CD8-positive, alpha-beta memory T cell (primary cell): ENCODE measurements around the gene LRRC4. TPM values are rescaled to one million over a fixed set of nuclear protein-coding genes. Genes with fewer than 3 reads are reported as not detected.

Experiments used
- CTCF ChIA-PET: fragments of 350-600 bp; sonication (Branson Sonifier 250); formaldehyde crosslinking; loops from one replicate; lab custom pipeline; 2021; ENCODE audit warnings: antibody characterized with exemption; lab: Charles Lee
- POLR2A ChIA-PET: fragments of 350-600 bp; sonication (Branson Sonifier 250); formaldehyde crosslinking; loops from one replicate; lab custom pipeline; 2021; ENCODE audit warnings: antibody characterized with exemption; lab: Charles Lee
- DNase-seq, 5 donors: peaks; one replicate each; pipeline versions ENCODE4 v3.0.0 to v3.0.0-alpha.2; 2020 to 2022; ENCODE audit warnings: mixed read lengths in 1 of 5
- H3K27ac ChIP-seq: one replicate; pipeline ENCODE4 v1.7.0; 2013; ENCODE audit warnings: low read depth, mild to moderate bottlenecking, low read length, moderate library complexity
- H3K27me3 ChIP-seq: 2 replicates; pipeline ENCODE4 v1.7.0; 2013; ENCODE audit warnings: low read length, mild to moderate bottlenecking; ENCODE audit not compliant: insufficient read depth, poor library complexity, severe bottlenecking
- H3K36me3 ChIP-seq: 2 replicates; pipeline ENCODE4 v1.7.0; 2013; ENCODE audit warnings: mild to moderate bottlenecking, low read length, moderate library complexity; ENCODE audit not compliant: insufficient read depth
- H3K4me1 ChIP-seq: 2 replicates; pipeline ENCODE4 v1.7.0; 2013; ENCODE audit warnings: mild to moderate bottlenecking, low read length, moderate library complexity; ENCODE audit not compliant: insufficient read depth
- H3K4me3 ChIP-seq: 2 replicates; pipeline ENCODE4 v1.7.0; 2013; ENCODE audit warnings: mild to moderate bottlenecking, low read length
- H3K9me3 ChIP-seq: 2 replicates; pipeline ENCODE4 v1.7.0; 2013; ENCODE audit warnings: mild to moderate bottlenecking, low read length
- H3K27ac Mint-ChIP-seq, 8 donors: one replicate each; pipeline ENCODE4 v1.8.0; 2020 to 2021; ENCODE audit warnings: mixed read lengths in 8 of 8, mild to moderate bottlenecking in 6 of 8, inconsistent platforms in 3 of 8, moderate library complexity in 3 of 8
- H3K27me3 Mint-ChIP-seq, 2 donors: one replicate each; pipeline ENCODE4 v1.8.0; 2020 to 2021; ENCODE audit warnings: mixed read lengths in 2 of 2, mild to moderate bottlenecking in 1 of 2, moderate library complexity in 1 of 2
- H3K36me3 Mint-ChIP-seq, 3 donors: one replicate each; pipeline ENCODE4 v1.8.0; 2020 to 2021; ENCODE audit warnings: mixed read lengths in 3 of 3, inconsistent platforms in 1 of 3, mild to moderate bottlenecking in 1 of 3
- H3K4me1 Mint-ChIP-seq, 3 donors: one replicate each; pipeline ENCODE4 v1.8.0; 2020 to 2021; ENCODE audit warnings: mixed read lengths in 3 of 3, inconsistent platforms in 1 of 3, mild to moderate bottlenecking in 1 of 3
- H3K4me3 Mint-ChIP-seq, 7 donors: one replicate each; pipeline ENCODE4 v1.8.0; 2020 to 2021; ENCODE audit warnings: mixed read lengths in 7 of 7, mild to moderate bottlenecking in 6 of 7, moderate library complexity in 4 of 7, inconsistent platforms in 2 of 7
- H3K9me3 Mint-ChIP-seq, 5 donors: one replicate each; pipeline ENCODE4 v1.8.0; 2020 to 2022; ENCODE audit warnings: mixed read lengths in 5 of 5, mild to moderate bottlenecking in 3 of 5, moderate library complexity in 2 of 5, inconsistent platforms in 1 of 5
- polyA plus RNA-seq: library from polyadenylated mRNA; unstranded; fragments of 300-500 nt; fragmentation: Illumina TruSeq; gene quantifications from one replicate; pipeline ENCODE4 v1.2.3, GENCODE V29; 2021
- total RNA-seq, 2 experiments: library from RNA; stranded (reverse); gene quantifications; one replicate each; pipeline ENCODE4 v1.2.3, GENCODE V29; 2021

The LRRC4 gene
- total and polyA plus RNA-seq, 3 experiments from 2014 or later: 0.15 to 0.51 TPM; not detected in 1

- H3K4me1 Mint-ChIP-seq: peaks cover 6 to 16% (median 11%) of the 10 kb centered on the region in 3 donors
- POLR2A ChIA-PET: no interaction called here
- no peak overlapping the region for H3K4me3 ChIP-seq
- H3K36me3 ChIP-seq: peaks cover 5% of the 10 kb centered on the region
- no peaks in the 10 kb centered on the region for H3K27me3 ChIP-seq
- peaks cover 6 to 7% of the 10 kb centered on the region in 2 donors for H3K27me3 Mint-ChIP-seq
- no peaks in the 10 kb centered on the region for H3K4me1 ChIP-seq
- H3K36me3 Mint-ChIP-seq: peaks cover 0 to 3% (median 0%) of the 10 kb centered on the region in 3 donors
- CTCF ChIA-PET: no interaction called here
- H3K27ac ChIP-seq: no peak overlapping the region
- DNase-seq: no peak
- no peaks in the 10 kb centered on the region for H3K9me3 Mint-ChIP-seq
- H3K9me3 ChIP-seq: no peaks in the 10 kb centered on the region
- peak overlapping the region in 1 of 7 donors; percentile 61 for H3K4me3 Mint-ChIP-seq
- H3K27ac Mint-ChIP-seq: no peak overlapping the region
Measured at GRCh38 chr7:128034825-128035224, 3.6 kb upstream of the LRRC4 start.

GRCh38 chr7:128033246-128033645 lies 2.0 kb upstream of the LRRC4 start:
- peaks cover 19 to 20% (median 20%) of the 10 kb centered on the region in 3 donors for H3K4me1 Mint-ChIP-seq
- no peaks in the 10 kb centered on the region for H3K27me3 ChIP-seq
- H3K36me3 ChIP-seq: peaks cover 5% of the 10 kb centered on the region
- H3K27ac ChIP-seq: no peak overlapping the region
- no peaks in the 10 kb centered on the region for H3K4me1 ChIP-seq
- ChIA-PET CTCF (interaction anchor here (1.2 kb wide), 1 partner anchor 12 kb away, joined by 3 read pairs; no protein-coding TSS in a partner anchor), POLR2A (no interaction called here)
- DNase-seq: no peak
- no peaks in the 10 kb centered on the region for H3K9me3 ChIP-seq
- peak overlapping the region in 1 of 8 donors; percentile 93 for H3K27ac Mint-ChIP-seq
- peaks cover 15% of the 10 kb centered on the region in 2 donors for H3K27me3 Mint-ChIP-seq
- H3K4me3 Mint-ChIP-seq: peak overlapping the region; percentile 43 to 85 (median 61)
- H3K4me3 ChIP-seq: no peak overlapping the region
- no peaks in the 10 kb centered on the region for H3K9me3 Mint-ChIP-seq
- H3K36me3 Mint-ChIP-seq: peaks cover 8 to 10% (median 9%) of the 10 kb centered on the region in 3 donors

- no peak overlapping the region for H3K27ac Mint-ChIP-seq
- CTCF ChIA-PET: interaction anchor here (1.2 kb wide), 1 partner anchor 12 kb away, joined by 3 read pairs; no protein-coding TSS in a partner anchor
- no peaks in the 10 kb centered on the region for H3K27me3 ChIP-seq
Measured at GRCh38 chr7:128032605-128033235, 1.5 kb upstream of the LRRC4 start.

GRCh38 chr7:128031901-128032604 lies 816 bp upstream of the LRRC4 start:
- Mint-ChIP-seq H3K27ac (peak overlapping the region in 2 of 8 donors; percentile 80 to 82), H3K4me1 (peaks cover 20 to 23% (median 20%) of the 10 kb centered on the region in 3 donors), H3K9me3 (no peaks in the 10 kb centered on the region), H3K4me3 (peak overlapping the region; percentile 83 to 94 (median 89)), H3K36me3 (peaks cover 8 to 10% (median 9%) of the 10 kb centered on the region in 3 donors), H3K27me3 (peaks cover 15% of the 10 kb centered on the region in 2 donors)
- Histone ChIP-seq H3K4me3 (peak overlapping the region; percentile 34), H3K27ac (no peak overlapping the region), H3K27me3 (no peaks in the 10 kb centered on the region), H3K9me3 (no peaks in the 10 kb centered on the region), H3K36me3 (peaks cover 5% of the 10 kb centered on the region), H3K4me1 (no peaks in the 10 kb centered on the region)
- ChIA-PET POLR2A (no interaction called here), CTCF (interaction anchor here (1.2 kb wide), 1 partner anchor 13 kb away, joined by 3 read pairs; no protein-coding TSS in a partner anchor)
- DNase-seq: peak; percentile 8 to 65 (median 52)

More at GRCh38 chr7:128032605-128033235, 1.5 kb upstream of the LRRC4 start:
- Histone ChIP-seq H3K9me3 (no peaks in the 10 kb centered on the region), H3K27ac (no peak overlapping the region), H3K4me1 (no peaks in the 10 kb centered on the region), H3K4me3 (no peak overlapping the region), H3K36me3 (peaks cover 5% of the 10 kb centered on the region)
- no peaks in the 10 kb centered on the region for H3K9me3 Mint-ChIP-seq
- peaks cover 8 to 10% (median 9%) of the 10 kb centered on the region in 3 donors for H3K36me3 Mint-ChIP-seq
- DNase-seq: peak in 2 of 5 donors; percentile 6 to 12
- peaks cover 19 to 20% (median 20%) of the 10 kb centered on the region in 3 donors for H3K4me1 Mint-ChIP-seq
- H3K27me3 Mint-ChIP-seq: peaks cover 15% of the 10 kb centered on the region in 2 donors
- peak overlapping the region; percentile 47 to 80 (median 67) for H3K4me3 Mint-ChIP-seq
- POLR2A ChIA-PET: no interaction called here

GRCh38 chr7:128030263-128030653 lies 979 bp downstream of the LRRC4 start:
- no peak for DNase-seq
- CTCF ChIA-PET: no interaction called here
- peaks cover 5% of the 10 kb centered on the region for H3K36me3 ChIP-seq
- H3K27me3 ChIP-seq: no peaks in the 10 kb centered on the region
- H3K4me3 ChIP-seq: no peak overlapping the region
- peaks cover 8 to 11% (median 9%) of the 10 kb centered on the region in 3 donors for H3K36me3 Mint-ChIP-seq
- H3K27ac Mint-ChIP-seq: peak overlapping the region in 1 of 8 donors; percentile 58
- POLR2A ChIA-PET: no interaction called here
- peak overlapping the region; percentile 52 to 85 (median 77) for H3K4me3 Mint-ChIP-seq
- H3K27me3 Mint-ChIP-seq: peaks cover 15% of the 10 kb centered on the region in 2 donors
- H3K27ac ChIP-seq: no peak overlapping the region
- H3K9me3 Mint-ChIP-seq: no peaks in the 10 kb centered on the region
- no peaks in the 10 kb centered on the region for H3K4me1 ChIP-seq
- peaks cover 20 to 23% (median 20%) of the 10 kb centered on the region in 3 donors for H3K4me1 Mint-ChIP-seq
- no peaks in the 10 kb centered on the region for H3K9me3 ChIP-seq

GRCh38 chr7:128029405-128029995 lies 1.7 kb downstream of the LRRC4 start:
- Mint-ChIP-seq H3K4me1 (peaks cover 20 to 23% (median 20%) of the 10 kb centered on the region in 3 donors), H3K9me3 (no peaks in the 10 kb centered on the region), H3K27ac (peak overlapping the region in 1 of 8 donors; percentile 27), H3K4me3 (peak overlapping the region; percentile 39 to 85 (median 77)), H3K36me3 (peaks cover 8 to 11% (median 9%) of the 10 kb centered on the region in 3 donors), H3K27me3 (peaks cover 15% of the 10 kb centered on the region in 2 donors)
- CTCF ChIA-PET: no interaction called here
- Histone ChIP-seq H3K27me3 (no peaks in the 10 kb centered on the region), H3K4me3 (no peak overlapping the region), H3K36me3 (peaks cover 5% of the 10 kb centered on the region), H3K4me1 (no peaks in the 10 kb centered on the region), H3K27ac (no peak overlapping the region), H3K9me3 (no peaks in the 10 kb centered on the region)
- POLR2A ChIA-PET: no interaction called here
- DNase-seq: no peak

- peaks cover 3% of the 10 kb centered on the region for H3K36me3 ChIP-seq
- peaks cover 13 to 15% of the 10 kb centered on the region in 2 donors for H3K27me3 Mint-ChIP-seq
- no peak overlapping the region for H3K4me3 ChIP-seq
- no peak overlapping the region for H3K27ac ChIP-seq
- H3K36me3 Mint-ChIP-seq: peaks cover 7 to 13% (median 8%) of the 10 kb centered on the region in 3 donors
- H3K9me3 Mint-ChIP-seq: no peaks in the 10 kb centered on the region
- H3K9me3 ChIP-seq: no peaks in the 10 kb centered on the region
- H3K27me3 ChIP-seq: no peaks in the 10 kb centered on the region
- peaks cover 20 to 23% (median 21%) of the 10 kb centered on the region in 3 donors for H3K4me1 Mint-ChIP-seq
- DNase-seq: no peak
- no peak overlapping the region for H3K27ac Mint-ChIP-seq
- no peaks in the 10 kb centered on the region for H3K4me1 ChIP-seq
- POLR2A ChIA-PET: no interaction called here
- no peak overlapping the region for H3K4me3 Mint-ChIP-seq
- CTCF ChIA-PET: interaction anchor here (1.3 kb wide), 1 partner anchor 8 kb away, joined by 3 read pairs; no protein-coding TSS in a partner anchor
Measured at GRCh38 chr7:128027485-128027980, 3.7 kb downstream of the LRRC4 start.
